GM20000 (cell line): ENCODE data around the gene GEMIN4.

ENCODE experiments used
- DNase-seq: peaks from one replicate; pipeline ENCODE4 v3.0.0; 2012; ENCODE audit warnings: low spot score
- CTCF ChIP-seq: IDR thresholded peaks from 2 replicates; pipeline ENCODE4 v1.5.1; 2012; ENCODE audit warnings: mild to moderate bottlenecking, control low read depth; ENCODE audit errors: extremely low read depth, missing control alignments

The GEMIN4 gene

GRCh38 chr17:732902-733720, 19.0 kb downstream of the GEMIN4 start:
- peak; percentile 61 for DNase-seq
- TF ChIP-seq CTCF, result no peak

GRCh38 chr17:732067-732901, 19.8 kb downstream of the GEMIN4 start, which contains the start of gene TLCD3A:
Gene TLCD3A, plus strand, starts transcription at chr17:732596. Its CDS starts 52 bp downstream, at chr17:732648.
- TF ChIP-seq CTCF, result no peak
- peak; percentile 94 for DNase-seq

- no peak for DNase-seq
- TF ChIP-seq CTCF, result no peak
Measured at GRCh38 chr17:731644-732066, 20.4 kb downstream of the GEMIN4 start.

- DNase-seq, result no peak
- no peak for TF ChIP-seq CTCF
Measured at GRCh38 chr17:728911-729310, 23.2 kb downstream of the GEMIN4 start.

GRCh38 chr17:726271-726919, 25.7 kb downstream of the GEMIN4 start:
- TF ChIP-seq CTCF, result no peak
- DNase-seq, result no peak

GRCh38 chr17:725746-726145, 26.3 kb downstream of the GEMIN4 start:
- no peak for TF ChIP-seq CTCF
- DNase-seq, result no peak
